Choroid plexus epithelial cell (primary cell): Measurements from ENCODE around the gene HOOK2.
"Not testable (repeated sequence)": the region's sequence is repeated elsewhere in the genome, so short reads cannot be mapped to it uniquely, and the experiment has no call there.

Source experiments
- DNase-seq: peaks from one replicate; pipeline ENCODE4 v3.0.0-alpha.2; 2010; ENCODE audit warnings: low read depth
- H3K4me3 ChIP-seq: 2 replicates; pipeline ENCODE4 v1.5.1; 2011; ENCODE audit warnings: low read depth, mild to moderate bottlenecking, control low read depth, low read length, moderate library complexity
- TF ChIP-seq, protein P1 (sequence below): conservative IDR thresholded peaks from 2 replicates; pipeline ENCODE4 v1.5.1; 2011; ENCODE audit warnings: low read depth, mild to moderate bottlenecking, control low read depth, inconsistent platforms, low read length, moderate library complexity

HOOK2 gene

DNA sequence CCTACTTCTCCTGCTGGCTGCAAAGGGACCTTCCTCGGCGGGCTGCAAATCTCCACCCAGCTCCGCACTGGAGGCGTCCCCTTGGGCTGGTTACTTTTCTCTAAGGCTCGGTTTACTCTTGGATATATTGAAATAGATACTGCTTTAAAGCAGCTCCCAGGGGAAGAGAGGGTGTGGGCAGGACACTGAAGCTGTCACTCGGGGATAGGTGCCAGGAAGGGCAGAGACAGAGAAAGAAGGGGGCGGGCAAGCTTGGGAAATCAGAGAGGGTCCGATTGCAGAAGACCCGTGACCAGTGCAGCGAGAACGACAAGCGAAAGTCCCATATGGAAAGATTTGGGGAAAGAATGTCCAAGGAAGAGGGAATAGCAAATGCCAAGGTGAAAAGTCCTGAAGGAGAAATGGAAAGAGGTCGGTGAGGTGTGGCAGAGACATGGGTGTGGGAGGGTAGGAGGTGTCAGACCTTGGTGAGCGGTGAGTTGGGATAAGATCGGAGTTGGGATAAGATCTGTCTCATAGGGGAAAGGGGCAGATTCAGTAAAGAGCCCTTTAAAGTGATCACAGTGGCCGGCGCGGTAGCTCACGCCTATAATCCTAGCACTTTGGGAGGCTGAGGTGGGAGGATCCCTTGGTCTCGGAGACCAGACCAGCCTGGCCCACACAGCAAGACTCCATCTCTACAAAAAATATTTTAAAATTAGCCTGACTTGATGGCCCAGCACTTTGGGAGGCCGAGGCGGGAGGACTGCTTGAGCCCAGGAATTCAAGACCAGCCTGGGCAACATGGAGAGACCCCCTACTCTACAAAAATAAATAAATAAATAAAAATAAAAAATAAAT lies 27.1 kb upstream of the HOOK2 start:
- peak overlapping the region; percentile 89 for H3K4me3 ChIP-seq
- DNase-seq, result no peak
- TF ChIP-seq, protein P1, sequence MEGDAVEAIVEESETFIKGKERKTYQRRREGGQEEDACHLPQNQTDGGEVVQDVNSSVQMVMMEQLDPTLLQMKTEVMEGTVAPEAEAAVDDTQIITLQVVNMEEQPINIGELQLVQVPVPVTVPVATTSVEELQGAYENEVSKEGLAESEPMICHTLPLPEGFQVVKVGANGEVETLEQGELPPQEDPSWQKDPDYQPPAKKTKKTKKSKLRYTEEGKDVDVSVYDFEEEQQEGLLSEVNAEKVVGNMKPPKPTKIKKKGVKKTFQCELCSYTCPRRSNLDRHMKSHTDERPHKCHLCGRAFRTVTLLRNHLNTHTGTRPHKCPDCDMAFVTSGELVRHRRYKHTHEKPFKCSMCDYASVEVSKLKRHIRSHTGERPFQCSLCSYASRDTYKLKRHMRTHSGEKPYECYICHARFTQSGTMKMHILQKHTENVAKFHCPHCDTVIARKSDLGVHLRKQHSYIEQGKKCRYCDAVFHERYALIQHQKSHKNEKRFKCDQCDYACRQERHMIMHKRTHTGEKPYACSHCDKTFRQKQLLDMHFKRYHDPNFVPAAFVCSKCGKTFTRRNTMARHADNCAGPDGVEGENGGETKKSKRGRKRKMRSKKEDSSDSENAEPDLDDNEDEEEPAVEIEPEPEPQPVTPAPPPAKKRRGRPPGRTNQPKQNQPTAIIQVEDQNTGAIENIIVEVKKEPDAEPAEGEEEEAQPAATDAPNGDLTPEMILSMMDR, result peak; percentile 25

- peak; percentile 83 for DNase-seq
- TF ChIP-seq, protein P1, result no peak
- H3K4me3 ChIP-seq, result peak within 1 kb of the TSS; percentile 89
Measured at GRCh38 chr19:12801466-12802266, 26.3 kb upstream of the HOOK2 start, which contains the start of the genes PRDX2 and THSD8. Gene PRDX2 (minus strand): TSS chr19:12801800. CDS start chr19:12801261, 539 bp downstream. Gene THSD8 (plus strand): TSS chr19:12802069. CDS start chr19:12802072, 3 bp downstream.

GRCh38 chr19:12800923-12801465 lies 25.6 kb upstream of the HOOK2 start:
- peak overlapping the region; percentile 89 for H3K4me3 ChIP-seq
- DNase-seq, result no peak
- TF ChIP-seq, protein P1, result no peak

GRCh38 chr19:12800466-12800770 lies 25.1 kb upstream of the HOOK2 start:
- peak overlapping the region; percentile 89 for H3K4me3 ChIP-seq
- TF ChIP-seq, protein P1, result no peak
- no peak for DNase-seq

DNA sequence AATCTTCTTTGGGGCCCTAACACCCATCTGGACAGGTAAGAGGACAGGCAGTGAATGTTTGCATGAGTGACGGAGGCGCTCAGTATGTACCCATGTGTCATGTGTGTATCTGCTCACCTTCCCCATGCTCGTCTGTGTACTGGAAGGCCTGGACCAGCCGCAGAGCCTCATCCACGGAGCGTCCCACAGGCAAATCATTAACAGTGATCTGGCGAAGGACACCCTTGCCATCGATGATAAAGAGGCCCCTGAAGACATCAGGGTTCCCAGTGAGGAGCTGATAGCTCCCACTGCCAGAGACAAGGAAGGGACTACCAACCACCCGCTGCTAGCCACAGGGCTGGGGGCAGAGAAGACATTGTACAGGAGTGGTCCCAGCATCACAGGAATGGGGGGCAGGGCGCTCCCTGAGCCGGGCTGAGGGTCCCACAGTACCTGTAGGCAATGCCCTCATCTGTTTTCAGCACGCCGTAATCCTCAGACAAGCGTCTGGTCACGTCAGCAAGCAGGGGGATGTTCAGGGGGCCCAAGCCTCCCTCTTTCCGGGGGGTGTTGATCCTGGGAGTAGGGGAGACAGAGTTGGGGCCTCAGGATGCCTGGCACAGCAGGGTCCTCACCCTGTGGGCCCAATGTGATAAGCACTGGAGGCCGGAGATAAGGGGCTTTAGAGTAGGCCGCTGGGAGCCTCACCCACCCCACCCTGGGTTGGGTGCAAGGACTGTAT lies 24.6 kb upstream of the HOOK2 start:
- no peak overlapping the region for H3K4me3 ChIP-seq
- TF ChIP-seq, protein P1, result no peak
- DNase-seq, result no peak

- H3K4me3 ChIP-seq, DNase-seq: not testable (repeated sequence)
Measured at GRCh38 chr19:12797607-12798006, 22.3 kb upstream of the HOOK2 start.
